Mononuclear cell (primary cell): Measurements from ENCODE around the gene MUC20. TPM values are rescaled to one million over a fixed set of nuclear protein-coding genes. Genes with fewer than 3 reads are reported as not detected.
"Not testable (repeated sequence)": the region's sequence is repeated elsewhere in the genome, so short reads cannot be mapped to it uniquely, and the experiment has no call there.

Experiments
- H3K27me3 ChIP-seq: 2 replicates; pipeline ENCODE4 v1.6.0; 2011; ENCODE audit warnings: low read length, control low read depth; ENCODE audit not compliant: insufficient read depth
- H3K4me1 ChIP-seq: 2 replicates; pipeline ENCODE4 v1.5.1; 2011; ENCODE audit warnings: mild to moderate bottlenecking, low read length, control low read depth; ENCODE audit not compliant: insufficient read depth
- H3K4me3 ChIP-seq: 2 replicates; pipeline ENCODE4 v1.5.1; 2011; ENCODE audit warnings: mild to moderate bottlenecking, low read length, moderate library complexity
- H3K9me3 ChIP-seq: 2 replicates; pipeline ENCODE4 v1.5.1; 2011; ENCODE audit warnings: low read depth, mild to moderate bottlenecking, control low read depth, low read length
- total RNA-seq: library from RNA; depleted of rRNA; stranded (reverse); fragments of >200 nt; gene quantifications from one replicate; pipeline ENCODE4 v1.2.3, GENCODE V29; 2012

MUC20 gene
- total RNA-seq, 1 donor, result 0.84 TPM

DNA sequence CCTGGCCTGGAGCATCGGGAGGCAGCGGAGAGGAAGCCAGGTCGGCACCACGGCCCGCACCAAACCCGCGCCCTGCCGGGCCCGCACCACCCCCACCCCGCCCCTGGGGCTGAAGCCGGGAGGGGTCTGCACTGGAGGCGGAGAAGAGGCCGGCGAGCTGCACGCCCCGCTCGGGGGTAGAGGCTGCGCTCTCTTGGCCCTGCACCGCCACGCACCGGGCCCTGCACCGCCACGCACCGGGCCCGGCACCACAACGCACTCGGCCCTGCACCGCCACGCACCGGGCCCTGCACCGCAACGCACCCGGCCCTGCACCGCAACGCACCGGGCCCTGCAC lies 41.4 kb downstream of the MUC20 start:
- peaks cover 8% of the 10 kb centered on the region for H3K27me3 ChIP-seq

DNA sequence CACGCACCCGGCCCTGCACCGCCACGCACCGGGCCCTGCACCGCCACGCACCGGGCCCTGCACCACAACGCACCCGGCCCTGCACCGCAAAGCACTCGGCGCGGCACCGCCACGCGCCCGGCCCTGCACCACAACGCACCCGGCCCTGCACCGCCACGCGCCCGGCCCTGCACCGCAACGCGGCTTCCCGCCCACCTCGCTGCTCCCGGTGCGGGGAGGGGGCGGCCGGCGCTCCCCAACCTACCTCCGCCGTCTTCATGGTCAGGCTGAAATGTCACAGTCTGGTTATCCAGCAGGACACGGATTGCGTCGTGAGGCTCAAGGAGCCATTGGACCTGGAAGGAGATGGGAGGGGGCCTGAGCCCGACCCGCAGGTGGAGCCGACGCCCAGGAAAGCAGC lies 41.8 kb downstream of the MUC20 start:
- H3K4me3 ChIP-seq, result no peak overlapping the region
- no peaks in the 10 kb centered on the region for H3K9me3 ChIP-seq
- peaks cover 8% of the 10 kb centered on the region for H3K27me3 ChIP-seq
- peaks cover under 1% of the 10 kb centered on the region for H3K4me1 ChIP-seq

More for the DNA sequence above, 41.4 kb downstream of the MUC20 start:
- Histone ChIP-seq H3K4me1 (peaks cover 3% of the 10 kb centered on the region), H3K4me3 (no peak overlapping the region), H3K9me3 (no peaks in the 10 kb centered on the region)

DNA sequence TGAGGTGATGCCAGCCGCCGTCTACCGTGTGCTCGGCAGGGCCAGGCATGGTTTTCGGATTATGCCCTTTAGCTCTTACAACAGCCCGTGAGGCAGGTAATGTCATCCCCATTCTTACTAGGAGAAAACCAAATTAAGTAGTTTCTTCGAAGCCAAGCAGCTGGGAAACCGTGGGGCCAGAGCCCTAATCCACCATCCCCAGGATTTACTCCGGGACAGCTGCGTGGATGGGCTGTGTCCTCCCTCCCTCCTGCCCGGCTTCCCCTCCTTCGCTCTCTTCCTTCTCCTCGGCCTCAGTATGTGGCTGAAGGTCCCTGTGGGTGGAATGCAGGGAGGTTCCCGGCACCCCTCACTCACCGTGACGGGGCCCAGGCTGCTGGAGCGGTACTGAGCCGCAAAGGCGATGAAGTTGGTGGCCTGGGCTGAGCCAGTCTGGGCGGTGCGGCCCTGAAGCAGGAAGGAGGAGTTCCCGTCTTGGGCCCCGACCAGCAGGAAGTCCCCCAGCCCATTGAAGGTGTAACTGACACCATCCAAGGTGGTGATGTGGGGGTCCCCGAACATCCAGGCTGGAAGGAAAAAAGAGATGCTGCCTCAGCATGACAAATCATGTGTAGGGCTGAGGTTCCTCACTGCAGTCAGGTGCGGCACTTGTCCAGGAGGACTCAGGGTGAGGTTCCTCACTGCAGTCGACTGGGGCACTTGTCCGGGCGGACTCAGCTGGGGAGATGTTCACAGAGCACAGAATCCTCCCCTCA lies 42.5 kb downstream of the MUC20 start:
- peaks cover 8% of the 10 kb centered on the region for H3K27me3 ChIP-seq
- H3K9me3 ChIP-seq, result no peaks in the 10 kb centered on the region
- H3K4me3 ChIP-seq, result no peak overlapping the region
- no peaks in the 10 kb centered on the region for H3K4me1 ChIP-seq

GRCh38 chr3:195763843-195764825 lies 43.4 kb downstream of the MUC20 start:
- Histone ChIP-seq H3K27me3 (peaks cover 8% of the 10 kb centered on the region), H3K9me3 (no peaks in the 10 kb centered on the region)

GRCh38 chr3:195764961-195765706 lies 44.4 kb downstream of the MUC20 start:
- Histone ChIP-seq H3K27me3 (peaks cover 8% of the 10 kb centered on the region), H3K4me3 (no peak overlapping the region), H3K9me3 (no peaks in the 10 kb centered on the region), H3K4me1 (no peaks in the 10 kb centered on the region)

More at GRCh38 chr3:195763843-195764825, 43.4 kb downstream of the MUC20 start:
- no peak overlapping the region for H3K4me3 ChIP-seq
- no peaks in the 10 kb centered on the region for H3K4me1 ChIP-seq

DNA sequence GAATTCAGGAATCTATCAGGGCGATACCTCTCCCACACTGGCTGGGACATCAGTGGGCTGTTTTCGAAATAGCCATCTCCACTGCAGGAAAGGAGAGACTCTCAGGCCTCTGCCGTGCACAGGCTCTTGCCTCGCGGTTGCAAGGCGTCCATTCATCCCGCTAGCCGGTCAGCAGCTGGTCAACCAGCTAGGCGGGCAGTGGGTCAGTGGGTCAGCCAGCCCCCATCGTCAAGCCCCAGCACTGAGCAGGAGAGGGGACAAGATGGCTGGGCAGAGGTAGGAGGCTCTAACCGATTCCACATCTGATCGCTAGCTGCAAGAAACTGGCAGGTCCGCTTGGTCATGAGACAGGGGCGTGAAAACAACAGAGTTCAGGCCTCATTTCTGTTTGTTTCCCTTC lies 45.9 kb downstream of the MUC20 start:
- H3K27me3 ChIP-seq, result no peaks in the 10 kb centered on the region
- no peak overlapping the region for H3K4me3 ChIP-seq
- H3K9me3 ChIP-seq, result no peaks in the 10 kb centered on the region
- H3K4me1 ChIP-seq, result no peaks in the 10 kb centered on the region

GRCh38 chr3:195767792-195768191 lies 47.0 kb downstream of the MUC20 start:
- no peak overlapping the region for H3K4me3 ChIP-seq
- no peaks in the 10 kb centered on the region for H3K9me3 ChIP-seq
- no peaks in the 10 kb centered on the region for H3K27me3 ChIP-seq
- H3K4me1 ChIP-seq, result no peaks in the 10 kb centered on the region

- Histone ChIP-seq H3K9me3 (no peaks in the 10 kb centered on the region), H3K4me3 (no peak overlapping the region), H3K4me1 (no peaks in the 10 kb centered on the region), H3K27me3 (no peaks in the 10 kb centered on the region)
Observed at GRCh38 chr3:195768414-195768813, 47.6 kb downstream of the MUC20 start.

GRCh38 chr3:195768831-195769303 lies 48.1 kb downstream of the MUC20 start:
- Histone ChIP-seq H3K4me3 (no peak overlapping the region), H3K27me3 (no peaks in the 10 kb centered on the region), H3K9me3 (no peaks in the 10 kb centered on the region), H3K4me1 (no peaks in the 10 kb centered on the region)

DNA sequence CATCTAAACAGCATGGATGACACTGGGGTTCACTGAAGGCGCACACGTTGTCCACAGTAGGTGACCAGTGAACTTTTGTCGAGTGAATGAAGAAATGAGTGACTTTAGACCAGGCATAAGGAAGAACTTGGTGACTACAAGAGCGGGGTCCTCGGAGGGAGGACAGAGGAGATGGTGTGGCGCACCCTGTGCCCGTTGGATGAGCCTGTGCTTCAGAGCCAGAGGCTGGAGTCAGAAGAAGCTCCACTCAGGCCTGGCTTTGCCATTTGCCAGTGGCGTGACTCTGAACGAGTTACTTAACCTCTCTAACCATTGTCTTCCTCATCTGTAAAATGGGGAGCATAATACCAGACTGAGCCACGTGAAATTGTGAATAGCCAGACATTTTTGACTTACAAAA lies 48.8 kb downstream of the MUC20 start:
- Histone ChIP-seq H3K4me1 (no peaks in the 10 kb centered on the region), H3K4me3 (no peak overlapping the region), H3K27me3 (no peaks in the 10 kb centered on the region), H3K9me3 (no peaks in the 10 kb centered on the region)

DNA sequence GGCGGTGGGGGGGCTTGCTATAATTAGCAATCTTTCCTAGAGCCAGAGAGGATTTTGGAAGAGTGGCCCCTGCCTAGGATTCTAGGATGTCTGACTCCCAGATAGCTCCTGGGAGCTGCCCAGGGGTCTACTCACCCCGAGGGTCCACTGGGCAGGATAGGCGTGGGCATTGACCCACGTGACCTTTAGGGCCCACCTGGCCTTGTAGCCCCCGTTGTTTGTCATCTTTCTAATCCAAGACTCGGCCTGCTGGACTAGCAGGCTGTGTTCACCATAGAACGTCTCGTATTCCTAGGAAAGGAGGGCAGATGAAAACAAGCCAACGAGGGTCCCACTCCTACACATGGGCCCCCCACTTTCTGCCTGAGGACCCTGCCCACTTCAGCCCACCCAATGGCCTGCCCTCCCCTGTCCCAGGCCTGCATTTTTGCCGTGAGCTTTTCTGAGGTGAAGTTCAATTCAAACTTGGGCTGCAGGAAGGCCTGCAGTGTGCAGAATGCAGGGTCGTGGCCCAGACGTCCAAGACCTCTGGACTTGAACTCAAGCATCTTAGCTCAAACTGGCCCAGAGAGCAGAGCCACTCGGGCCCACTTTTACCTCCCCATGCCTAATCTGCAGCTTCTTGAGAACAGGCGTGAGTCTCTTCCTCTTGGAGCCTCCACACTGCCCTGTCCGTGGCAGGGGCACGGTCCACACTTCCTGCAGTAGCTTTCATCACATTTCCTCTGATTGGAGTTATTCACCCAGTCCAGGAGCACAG lies 49.5 kb downstream of the MUC20 start:
- H3K4me1 ChIP-seq, result no peaks in the 10 kb centered on the region

GRCh38 chr3:195770841-195771645 lies 50.3 kb downstream of the MUC20 start:
- not testable (repeated sequence) for H3K4me1 ChIP-seq, H3K9me3 ChIP-seq, H3K4me3 ChIP-seq, H3K27me3 ChIP-seq

More for the DNA sequence above, 49.5 kb downstream of the MUC20 start:
- Histone ChIP-seq H3K27me3 (no peaks in the 10 kb centered on the region), H3K4me3 (no peak overlapping the region), H3K9me3 (no peaks in the 10 kb centered on the region)

GRCh38 chr3:195771646-195772300 lies 51.0 kb downstream of the MUC20 start:
- Histone ChIP-seq H3K9me3 (no peaks in the 10 kb centered on the region), H3K4me1 (no peaks in the 10 kb centered on the region), H3K4me3 (no peak overlapping the region), H3K27me3 (no peaks in the 10 kb centered on the region)
